T1000 (cell line): Measurements from ENCODE around the gene SEMG1.

Experiments used
- DNase-seq: peaks from one replicate; lab custom pipeline; 2025; ENCODE audit warnings: mixed read lengths; lab: John Stamatoyannopoulos, UW

SEMG1 gene

GRCh38 chr20:45223136-45223535 lies 16.3 kb downstream of the SEMG1 start:
- no peak for DNase-seq

- no peak for DNase-seq
Measured at GRCh38 chr20:45226287-45226686, 19.5 kb downstream of the SEMG1 start.

GRCh38 chr20:45229264-45230056 lies 22.6 kb downstream of the SEMG1 start:
- DNase-seq = no peak

GRCh38 chr20:45230631-45231030 lies 23.8 kb downstream of the SEMG1 start:
- no peak for DNase-seq

GRCh38 chr20:45235995-45236394 lies 29.2 kb downstream of the SEMG1 start:
- no peak for DNase-seq

GRCh38 chr20:45238139-45238538 lies 31.3 kb downstream of the SEMG1 start:
- no peak for DNase-seq

GRCh38 chr20:45246109-45246508 lies 39.3 kb downstream of the SEMG1 start:
- no peak for DNase-seq

- DNase-seq = no peak
Measured at GRCh38 chr20:45247865-45248264, 41.0 kb downstream of the SEMG1 start.

GRCh38 chr20:45248609-45249008 lies 41.8 kb downstream of the SEMG1 start:
- no peak for DNase-seq

- DNase-seq = no peak
Measured at GRCh38 chr20:45251884-45252560, 45.2 kb downstream of the SEMG1 start.

GRCh38 chr20:45253261-45253660 lies 46.4 kb downstream of the SEMG1 start:
- DNase-seq = no peak

- DNase-seq = no peak
Measured at GRCh38 chr20:45254383-45255262, 47.8 kb downstream of the SEMG1 start, which contains the start of gene SLPI. Gene SLPI (minus strand): TSS chr20:45254564. CDS start chr20:45254543, 21 bp downstream.

- no peak for DNase-seq
Measured at GRCh38 chr20:45257161-45257560, 50.3 kb downstream of the SEMG1 start.

- DNase-seq = no peak
Measured at GRCh38 chr20:45257711-45258110, 50.9 kb downstream of the SEMG1 start.

GRCh38 chr20:45258259-45258658 lies 51.4 kb downstream of the SEMG1 start:
- DNase-seq = no peak

- no peak for DNase-seq
Measured at GRCh38 chr20:45258664-45259063, 51.8 kb downstream of the SEMG1 start.
